Body of pancreas (tissue), 4 donors: ENCODE results near the gene AGK.

ENCODE experiments used
- POLR2A ChIP-seq, 3 donors: fragments of 450-650 bp; IDR thresholded peaks; one replicate each; pipeline ENCODE4 v1.6.1; 2016; ENCODE audit warnings: antibody characterized with exemption in 3 of 3, mild to moderate bottlenecking in 2 of 3
- TF ChIP-seq, protein P1 (sequence below), 7 experiments: fragments of 450-650 bp in 4 of 7; fragments of 200-600 bp in 3 of 7; sonication (generic) in 3 of 7; IDR thresholded peaks; one replicate each; pipeline ENCODE4 v1.5.1; 2016 to 2019; ENCODE audit warnings: antibody characterized with exemption in 7 of 7

DNA sequence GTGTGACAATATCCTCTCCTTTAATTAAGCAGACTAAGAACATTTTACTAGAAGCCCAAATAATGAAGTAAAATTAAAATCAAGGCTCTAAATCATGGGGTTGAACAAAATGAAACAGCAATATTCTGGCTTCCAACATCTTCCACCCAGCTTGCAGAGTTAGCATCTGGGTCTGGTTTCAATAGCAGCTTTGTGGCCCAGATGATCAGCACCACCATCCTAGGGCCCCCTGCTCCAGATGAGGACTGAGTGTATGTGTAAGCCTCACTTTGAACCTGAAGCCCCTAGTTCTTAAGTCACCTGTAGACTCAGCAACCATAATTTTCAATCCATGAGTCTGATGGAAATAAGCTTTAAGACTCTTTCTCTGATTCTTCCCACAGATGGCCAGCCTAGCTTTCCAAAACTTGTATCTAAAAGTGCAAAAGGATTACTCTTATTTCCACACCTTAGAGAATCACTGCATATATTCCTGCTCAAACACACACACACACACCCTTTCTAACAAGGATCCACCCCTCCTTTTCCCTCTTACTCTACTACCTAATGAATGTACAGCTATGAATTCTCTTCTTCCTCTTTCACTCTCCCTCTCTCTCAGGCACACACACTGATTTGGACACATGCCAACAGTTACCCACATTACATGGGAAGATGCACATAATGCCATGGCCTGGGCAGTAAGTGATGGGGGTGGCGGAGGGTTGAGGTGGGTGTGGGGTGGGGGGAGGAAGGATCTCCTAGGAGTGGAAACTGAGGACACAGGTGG lies 147.2 kb downstream of the AGK start:
- TF ChIP-seq, protein P1, sequence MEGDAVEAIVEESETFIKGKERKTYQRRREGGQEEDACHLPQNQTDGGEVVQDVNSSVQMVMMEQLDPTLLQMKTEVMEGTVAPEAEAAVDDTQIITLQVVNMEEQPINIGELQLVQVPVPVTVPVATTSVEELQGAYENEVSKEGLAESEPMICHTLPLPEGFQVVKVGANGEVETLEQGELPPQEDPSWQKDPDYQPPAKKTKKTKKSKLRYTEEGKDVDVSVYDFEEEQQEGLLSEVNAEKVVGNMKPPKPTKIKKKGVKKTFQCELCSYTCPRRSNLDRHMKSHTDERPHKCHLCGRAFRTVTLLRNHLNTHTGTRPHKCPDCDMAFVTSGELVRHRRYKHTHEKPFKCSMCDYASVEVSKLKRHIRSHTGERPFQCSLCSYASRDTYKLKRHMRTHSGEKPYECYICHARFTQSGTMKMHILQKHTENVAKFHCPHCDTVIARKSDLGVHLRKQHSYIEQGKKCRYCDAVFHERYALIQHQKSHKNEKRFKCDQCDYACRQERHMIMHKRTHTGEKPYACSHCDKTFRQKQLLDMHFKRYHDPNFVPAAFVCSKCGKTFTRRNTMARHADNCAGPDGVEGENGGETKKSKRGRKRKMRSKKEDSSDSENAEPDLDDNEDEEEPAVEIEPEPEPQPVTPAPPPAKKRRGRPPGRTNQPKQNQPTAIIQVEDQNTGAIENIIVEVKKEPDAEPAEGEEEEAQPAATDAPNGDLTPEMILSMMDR (IDR thresholded peaks at IDR 0.05) = no peak
- TF ChIP-seq POLR2A (IDR thresholded peaks at IDR 0.05) = no peak
